Fibroblast of lung (primary cell): Measurements from ENCODE around the gene FLNA.

Experiments
- EZH2 ChIP-seq: IDR thresholded peaks from 2 replicates; pipeline ENCODE4 v1.5.1; 2012; ENCODE audit warnings: low read length, control low read depth, mild to moderate bottlenecking; ENCODE audit errors: missing control alignments
- TF ChIP-seq, protein P1 (sequence below), 2 donors: IDR thresholded peaks in 1 of 2; conservative IDR thresholded peaks in 1 of 2; 1 replicate in 1 of 2; 2 replicates in 1 of 2; pipeline ENCODE4 v1.5.1; 2011 to 2012; ENCODE audit warnings: low read length in 2 of 2, control low read depth in 1 of 2, inconsistent platforms in 1 of 2, low read depth in 1 of 2, mild to moderate bottlenecking in 1 of 2

DNA sequence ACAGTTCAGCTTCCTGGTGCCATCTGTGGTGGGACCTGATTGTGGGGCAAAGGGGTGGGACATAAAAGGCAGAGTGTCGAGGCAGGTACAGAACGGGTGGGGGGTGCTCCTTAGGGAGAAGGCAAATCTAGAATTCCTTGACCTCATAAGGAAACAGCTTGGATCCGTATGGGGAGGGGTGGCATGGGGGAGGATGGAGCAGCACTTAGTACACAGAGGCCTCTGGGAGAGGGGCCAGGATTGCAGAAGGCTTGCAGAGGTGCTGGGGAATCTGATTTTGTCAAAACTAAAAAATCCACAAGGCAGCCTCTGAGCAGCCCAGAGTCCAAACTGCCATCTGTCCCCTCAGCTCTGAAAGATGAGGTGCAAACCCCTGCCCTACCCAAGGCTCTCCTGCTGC is 2.3 kb upstream of the FLNA start:
- TF ChIP-seq EZH2 = no peak
- TF ChIP-seq, protein P1, sequence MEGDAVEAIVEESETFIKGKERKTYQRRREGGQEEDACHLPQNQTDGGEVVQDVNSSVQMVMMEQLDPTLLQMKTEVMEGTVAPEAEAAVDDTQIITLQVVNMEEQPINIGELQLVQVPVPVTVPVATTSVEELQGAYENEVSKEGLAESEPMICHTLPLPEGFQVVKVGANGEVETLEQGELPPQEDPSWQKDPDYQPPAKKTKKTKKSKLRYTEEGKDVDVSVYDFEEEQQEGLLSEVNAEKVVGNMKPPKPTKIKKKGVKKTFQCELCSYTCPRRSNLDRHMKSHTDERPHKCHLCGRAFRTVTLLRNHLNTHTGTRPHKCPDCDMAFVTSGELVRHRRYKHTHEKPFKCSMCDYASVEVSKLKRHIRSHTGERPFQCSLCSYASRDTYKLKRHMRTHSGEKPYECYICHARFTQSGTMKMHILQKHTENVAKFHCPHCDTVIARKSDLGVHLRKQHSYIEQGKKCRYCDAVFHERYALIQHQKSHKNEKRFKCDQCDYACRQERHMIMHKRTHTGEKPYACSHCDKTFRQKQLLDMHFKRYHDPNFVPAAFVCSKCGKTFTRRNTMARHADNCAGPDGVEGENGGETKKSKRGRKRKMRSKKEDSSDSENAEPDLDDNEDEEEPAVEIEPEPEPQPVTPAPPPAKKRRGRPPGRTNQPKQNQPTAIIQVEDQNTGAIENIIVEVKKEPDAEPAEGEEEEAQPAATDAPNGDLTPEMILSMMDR (conservative IDR thresholded peaks at IDR 0.05 in 1 of 2, IDR thresholded peaks at IDR 0.05 in 1 of 2; ENCODE audit: low read depth in 1 of 2, low read length in 2 of 2) = no peak
